GM19099 (cell line): ENCODE data around the gene MAP7D2.

Experiments
- POLR2A ChIP-seq: IDR thresholded peaks from 3 replicates; pipeline ENCODE4 v1.6.1; 2011; ENCODE audit warnings: low read depth; ENCODE audit not compliant: insufficient read length; ENCODE audit errors: extremely low read depth

Gene MAP7D2

DNA sequence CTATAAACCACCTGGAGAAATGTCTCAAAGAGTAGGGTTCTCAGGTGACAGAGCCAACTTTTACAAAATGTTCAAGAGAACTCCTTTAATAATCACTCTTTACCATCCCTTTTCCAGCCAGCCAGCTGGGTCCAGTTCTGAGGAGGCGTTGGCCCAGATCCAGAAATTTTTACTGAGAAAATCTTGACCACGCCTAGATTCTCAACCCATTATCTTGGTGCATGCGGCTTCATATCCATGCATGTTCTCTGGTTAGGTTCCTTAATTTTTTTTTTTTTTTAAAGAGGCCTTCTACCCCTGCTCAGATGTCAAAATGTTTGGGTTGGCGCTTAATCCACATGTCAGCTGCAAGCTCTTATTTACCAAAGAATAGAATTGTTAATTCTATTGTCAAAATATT lies 12.0 kb upstream of the MAP7D2 start:
- no peak for TF ChIP-seq POLR2A

DNA sequence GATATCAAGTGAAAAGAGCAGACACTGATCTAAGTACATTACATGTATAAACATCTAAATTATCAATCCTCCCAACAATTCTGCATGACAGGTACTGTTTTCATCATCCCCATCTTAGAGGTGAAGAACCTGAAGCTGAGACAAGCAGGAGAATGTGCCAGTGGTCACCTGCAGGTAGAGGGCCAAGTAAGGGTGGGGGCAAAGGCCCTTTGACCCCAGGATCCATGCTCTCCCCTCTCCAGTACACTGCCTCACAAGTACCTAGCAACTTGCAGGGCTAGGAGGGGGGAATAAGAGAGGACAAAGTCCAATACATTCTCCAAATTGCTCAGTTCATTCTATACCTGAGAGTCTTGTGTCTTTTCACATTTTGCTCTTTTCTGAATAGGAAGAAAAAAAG lies 8.3 kb upstream of the MAP7D2 start:
- TF ChIP-seq POLR2A, result no peak

DNA sequence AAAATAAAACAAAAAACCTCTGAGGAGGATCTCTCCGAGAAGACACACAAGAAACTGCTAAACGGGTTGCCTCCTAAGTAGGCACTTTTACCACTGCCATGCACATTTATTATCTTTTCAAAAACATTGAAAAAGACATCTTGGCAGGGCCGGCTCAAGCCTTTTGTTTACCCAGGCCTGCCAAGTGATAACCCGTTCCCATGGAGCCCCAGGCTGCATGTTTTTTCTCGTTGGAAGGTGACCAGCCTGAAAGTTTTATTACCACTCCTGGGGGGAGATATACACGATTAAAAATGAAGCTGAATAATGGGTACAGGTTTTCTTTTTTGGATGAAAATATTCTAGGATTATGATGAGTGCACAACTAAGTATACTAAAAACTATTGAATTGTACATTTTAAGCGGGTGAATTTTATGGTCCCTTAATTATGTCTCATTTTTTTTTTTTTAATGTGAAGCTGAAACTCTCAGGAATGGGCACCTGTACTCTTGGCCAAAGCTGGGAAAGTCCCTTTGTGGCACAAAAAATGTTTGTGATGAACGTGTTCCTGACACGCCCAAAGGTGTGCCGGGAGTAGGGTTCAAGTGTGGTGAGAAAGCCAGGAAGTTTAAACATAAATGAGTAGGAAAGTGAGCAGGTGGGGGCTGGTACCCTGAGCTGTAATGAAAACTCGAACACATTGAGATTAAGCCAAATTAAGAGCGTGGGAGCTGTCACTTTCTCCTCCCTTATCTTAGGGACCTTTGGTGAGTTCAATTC lies 1.5 kb upstream of the MAP7D2 start:
- no peak for TF ChIP-seq POLR2A

- no peak for TF ChIP-seq POLR2A
Observed at GRCh38 chrX:20116087-20116576, 575 bp downstream of the MAP7D2 start.

GRCh38 chrX:20112022-20112774 lies 4.5 kb downstream of the MAP7D2 start:
- no peak for TF ChIP-seq POLR2A

GRCh38 chrX:20111271-20111670 lies 5.4 kb downstream of the MAP7D2 start:
- no peak for TF ChIP-seq POLR2A

- no peak for TF ChIP-seq POLR2A
Observed at GRCh38 chrX:20101934-20102581, 14.6 kb downstream of the MAP7D2 start.

- TF ChIP-seq POLR2A, result no peak
Observed at GRCh38 chrX:20091499-20091898, 25.2 kb downstream of the MAP7D2 start.

- TF ChIP-seq POLR2A, result no peak
Observed at GRCh38 chrX:20089845-20090244, 26.9 kb downstream of the MAP7D2 start.

GRCh38 chrX:20080277-20080676 lies 36.4 kb downstream of the MAP7D2 start:
- TF ChIP-seq POLR2A, result no peak

DNA sequence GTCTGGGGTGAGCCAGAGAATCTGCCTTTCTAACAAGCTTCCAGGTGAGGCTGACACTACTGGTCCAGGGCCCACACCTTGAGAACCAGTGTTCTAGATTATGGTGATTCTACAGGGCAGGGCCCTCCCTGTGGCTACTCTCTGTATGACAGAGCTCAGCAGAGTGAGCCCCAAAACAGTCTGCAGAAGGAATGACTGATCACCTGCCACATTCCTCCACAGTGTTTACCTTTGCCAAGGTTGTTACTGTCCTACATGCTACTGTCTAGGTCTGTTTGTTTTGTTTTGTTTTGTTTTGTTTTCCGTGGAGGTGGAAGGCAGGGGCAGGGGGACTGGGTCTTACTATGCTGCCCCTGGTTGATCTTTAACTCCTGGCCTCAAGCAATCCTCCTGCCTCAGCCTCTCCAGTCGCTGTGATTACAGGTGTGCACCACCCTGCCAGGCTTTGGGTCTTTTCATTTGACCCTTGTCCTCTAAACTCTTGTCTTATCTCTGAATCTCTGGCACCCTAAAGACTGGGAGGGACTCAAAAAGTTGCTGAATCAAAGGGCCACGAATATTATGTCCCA lies 45.1 kb downstream of the MAP7D2 start:
- TF ChIP-seq POLR2A, result no peak

- TF ChIP-seq POLR2A, result no peak
Observed at GRCh38 chrX:20067709-20068561, 48.8 kb downstream of the MAP7D2 start.

DNA sequence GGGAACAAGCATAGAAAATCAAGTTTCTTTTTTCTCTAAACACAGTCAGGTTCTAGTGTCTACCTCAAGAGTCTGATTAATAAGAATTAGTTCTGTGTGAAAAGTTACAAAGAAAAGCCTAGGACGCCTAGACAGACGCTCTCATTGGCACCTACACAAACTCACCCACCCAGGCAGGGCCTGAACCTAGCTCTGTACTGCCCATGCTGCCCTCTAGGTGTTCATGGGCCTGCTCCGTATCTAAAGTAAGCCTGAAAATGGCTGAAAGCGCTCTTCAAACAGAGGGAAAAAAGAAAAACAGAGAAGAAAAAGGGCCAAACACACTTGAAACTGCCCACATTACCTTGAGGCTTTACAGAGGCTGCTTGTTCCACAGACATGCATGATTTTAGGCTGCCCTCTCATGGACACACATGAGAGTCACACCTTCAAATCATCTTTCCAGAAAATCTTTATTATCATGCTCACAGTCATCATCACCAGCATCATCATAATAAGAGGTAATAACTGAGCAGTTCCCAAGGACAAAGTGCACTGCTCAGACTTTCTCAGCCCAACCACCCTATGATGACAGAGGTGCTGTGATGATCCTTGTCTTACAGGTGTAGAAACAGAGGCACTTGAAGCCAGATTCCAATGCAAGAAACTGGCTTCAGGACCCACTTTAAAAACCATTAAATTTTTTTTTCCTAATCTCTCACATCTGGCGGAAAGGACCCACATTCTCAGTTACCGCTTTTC lies 49.6 kb downstream of the MAP7D2 start:
- no peak for TF ChIP-seq POLR2A
